Measurements from ENCODE around the gene ADGRG4. TPM values are rescaled to one million over a fixed set of nuclear protein-coding genes. Genes with fewer than 3 reads are reported as not detected.
"Not testable (repeated sequence)": the region's sequence is repeated elsewhere in the genome, so short reads cannot be mapped to it uniquely, and the experiment has no call there.

The ADGRG4 gene
- polyA plus RNA-seq, 1 donor from 2014 or later, result not detected

DNA sequence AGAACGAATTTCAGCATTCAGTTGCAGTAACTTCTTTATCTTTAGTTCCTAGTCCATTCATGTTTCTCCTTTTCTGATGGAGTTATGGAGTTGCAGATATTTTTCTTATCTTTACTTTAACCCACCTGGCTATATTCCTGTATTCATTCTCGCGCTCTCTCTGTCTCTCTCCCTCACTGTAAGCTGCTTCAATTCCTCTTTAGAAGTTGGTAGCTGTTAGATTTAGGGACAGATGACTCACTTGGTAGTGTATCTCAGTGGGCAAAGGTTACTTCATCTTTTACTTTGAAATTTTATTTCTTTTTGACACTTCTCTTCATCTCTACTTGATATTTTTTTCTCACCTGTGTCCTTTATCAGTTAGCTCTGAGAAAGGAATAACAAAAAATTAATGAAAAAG lies 137.4 kb downstream of the ADGRG4 start:
- H4K20me1 ChIP-seq (ENCODE audit: insufficient read depth), result no peaks in the 10 kb centered on the region
- H3K36me3 ChIP-seq (ENCODE audit: insufficient read depth, low read length), result no peaks in the 10 kb centered on the region
- no peak for TF ChIP-seq RAD21 (conservative IDR thresholded peaks at IDR 0.05)
- TF ChIP-seq, protein P1, sequence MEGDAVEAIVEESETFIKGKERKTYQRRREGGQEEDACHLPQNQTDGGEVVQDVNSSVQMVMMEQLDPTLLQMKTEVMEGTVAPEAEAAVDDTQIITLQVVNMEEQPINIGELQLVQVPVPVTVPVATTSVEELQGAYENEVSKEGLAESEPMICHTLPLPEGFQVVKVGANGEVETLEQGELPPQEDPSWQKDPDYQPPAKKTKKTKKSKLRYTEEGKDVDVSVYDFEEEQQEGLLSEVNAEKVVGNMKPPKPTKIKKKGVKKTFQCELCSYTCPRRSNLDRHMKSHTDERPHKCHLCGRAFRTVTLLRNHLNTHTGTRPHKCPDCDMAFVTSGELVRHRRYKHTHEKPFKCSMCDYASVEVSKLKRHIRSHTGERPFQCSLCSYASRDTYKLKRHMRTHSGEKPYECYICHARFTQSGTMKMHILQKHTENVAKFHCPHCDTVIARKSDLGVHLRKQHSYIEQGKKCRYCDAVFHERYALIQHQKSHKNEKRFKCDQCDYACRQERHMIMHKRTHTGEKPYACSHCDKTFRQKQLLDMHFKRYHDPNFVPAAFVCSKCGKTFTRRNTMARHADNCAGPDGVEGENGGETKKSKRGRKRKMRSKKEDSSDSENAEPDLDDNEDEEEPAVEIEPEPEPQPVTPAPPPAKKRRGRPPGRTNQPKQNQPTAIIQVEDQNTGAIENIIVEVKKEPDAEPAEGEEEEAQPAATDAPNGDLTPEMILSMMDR (IDR thresholded peaks at IDR 0.05; ENCODE audit: poor library complexity, severe bottlenecking), result no peak
- TF ChIP-seq SMC3 (conservative IDR thresholded peaks at IDR 0.05; ENCODE audit: poor library complexity), result no peak
- TF ChIP-seq MXI1 (conservative IDR thresholded peaks at IDR 0.05; ENCODE audit: poor library complexity, severe bottlenecking), result no peak
- no peak for TF ChIP-seq EZH2 (IDR thresholded peaks at IDR 0.05; ENCODE audit: borderline replicate concordance, insufficient read depth, low read length, poor library complexity, severe bottlenecking)
- no peak for TF ChIP-seq POLR2AphosphoS5 (IDR thresholded peaks at IDR 0.05)
- no peak for TF ChIP-seq EP300 (conservative IDR thresholded peaks at IDR 0.05; ENCODE audit: poor library complexity, severe bottlenecking)
- TF ChIP-seq, protein P2, sequence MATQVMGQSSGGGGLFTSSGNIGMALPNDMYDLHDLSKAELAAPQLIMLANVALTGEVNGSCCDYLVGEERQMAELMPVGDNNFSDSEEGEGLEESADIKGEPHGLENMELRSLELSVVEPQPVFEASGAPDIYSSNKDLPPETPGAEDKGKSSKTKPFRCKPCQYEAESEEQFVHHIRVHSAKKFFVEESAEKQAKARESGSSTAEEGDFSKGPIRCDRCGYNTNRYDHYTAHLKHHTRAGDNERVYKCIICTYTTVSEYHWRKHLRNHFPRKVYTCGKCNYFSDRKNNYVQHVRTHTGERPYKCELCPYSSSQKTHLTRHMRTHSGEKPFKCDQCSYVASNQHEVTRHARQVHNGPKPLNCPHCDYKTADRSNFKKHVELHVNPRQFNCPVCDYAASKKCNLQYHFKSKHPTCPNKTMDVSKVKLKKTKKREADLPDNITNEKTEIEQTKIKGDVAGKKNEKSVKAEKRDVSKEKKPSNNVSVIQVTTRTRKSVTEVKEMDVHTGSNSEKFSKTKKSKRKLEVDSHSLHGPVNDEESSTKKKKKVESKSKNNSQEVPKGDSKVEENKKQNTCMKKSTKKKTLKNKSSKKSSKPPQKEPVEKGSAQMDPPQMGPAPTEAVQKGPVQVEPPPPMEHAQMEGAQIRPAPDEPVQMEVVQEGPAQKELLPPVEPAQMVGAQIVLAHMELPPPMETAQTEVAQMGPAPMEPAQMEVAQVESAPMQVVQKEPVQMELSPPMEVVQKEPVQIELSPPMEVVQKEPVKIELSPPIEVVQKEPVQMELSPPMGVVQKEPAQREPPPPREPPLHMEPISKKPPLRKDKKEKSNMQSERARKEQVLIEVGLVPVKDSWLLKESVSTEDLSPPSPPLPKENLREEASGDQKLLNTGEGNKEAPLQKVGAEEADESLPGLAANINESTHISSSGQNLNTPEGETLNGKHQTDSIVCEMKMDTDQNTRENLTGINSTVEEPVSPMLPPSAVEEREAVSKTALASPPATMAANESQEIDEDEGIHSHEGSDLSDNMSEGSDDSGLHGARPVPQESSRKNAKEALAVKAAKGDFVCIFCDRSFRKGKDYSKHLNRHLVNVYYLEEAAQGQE (IDR thresholded peaks at IDR 0.05; ENCODE audit: borderline replicate concordance), result no peak
- TF ChIP-seq TAF1 (IDR thresholded peaks at IDR 0.05; ENCODE audit: low read depth), result no peak
- no peak overlapping the region for H2AFZ ChIP-seq (ENCODE audit: low read depth, low read length)
- H3K4me3 ChIP-seq (ENCODE audit: low read length), result no peak overlapping the region
- H3K9ac ChIP-seq (ENCODE audit: low read length), result no peak overlapping the region
- H3K27ac ChIP-seq (ENCODE audit: low read length), result no peak overlapping the region
- H3K9me2 ChIP-seq (ENCODE audit: insufficient read depth, low read length), result no peaks in the 10 kb centered on the region
- no peaks in the 10 kb centered on the region for H3K27me3 ChIP-seq (ENCODE audit: insufficient read depth, low read depth, low read length)
- H3F3A ChIP-seq (ENCODE audit: insufficient read depth, low read length, poor library complexity, severe bottlenecking), result no peaks in the 10 kb centered on the region
- H3K79me2 ChIP-seq (replicated peaks; ENCODE audit: insufficient read depth, low read length), result no peaks in the 10 kb centered on the region
- no peak overlapping the region for H3K4me2 ChIP-seq (ENCODE audit: low read length)
- H3K9me3 ChIP-seq (ENCODE audit: low read length), result no peaks in the 10 kb centered on the region

DNA sequence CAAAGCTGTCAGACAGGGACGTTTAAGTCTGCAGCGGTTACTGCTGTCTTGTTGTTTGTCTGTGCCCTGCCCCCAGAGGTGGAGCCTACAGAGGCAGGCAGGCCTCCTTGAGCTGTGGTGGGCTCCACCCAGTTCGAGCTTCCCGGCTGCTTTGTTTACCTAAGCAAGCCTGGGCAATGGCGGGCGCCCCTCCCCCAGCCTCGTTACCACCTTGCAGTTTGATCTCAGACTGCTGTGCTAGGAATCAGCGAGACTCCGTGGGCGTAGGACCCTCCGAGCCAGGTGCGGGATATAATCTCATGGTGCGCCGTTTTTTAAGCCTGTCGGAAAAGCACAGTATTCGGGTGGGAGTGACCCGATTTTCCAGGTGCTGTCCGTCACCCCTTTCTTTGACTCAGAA lies 144.9 kb downstream of the ADGRG4 start:
- H3K79me2 ChIP-seq (replicated peaks; ENCODE audit: insufficient read depth, low read length); H3F3A ChIP-seq (ENCODE audit: insufficient read depth, low read length, poor library complexity, severe bottlenecking); H3K4me2 ChIP-seq (ENCODE audit: low read length); H3K9me2 ChIP-seq (ENCODE audit: insufficient read depth, low read length); H2AFZ ChIP-seq (ENCODE audit: low read depth, low read length); H3K27me3 ChIP-seq (ENCODE audit: insufficient read depth, low read depth, low read length); H3K9me3 ChIP-seq (ENCODE audit: low read length); H4K20me1 ChIP-seq (ENCODE audit: insufficient read depth); H3K36me3 ChIP-seq (ENCODE audit: insufficient read depth, low read length); H3K4me3 ChIP-seq (ENCODE audit: low read length); H3K27ac ChIP-seq (ENCODE audit: low read length); H3K9ac ChIP-seq (ENCODE audit: low read length): not testable (repeated sequence)

- TF ChIP-seq RAD21 (conservative IDR thresholded peaks at IDR 0.05), result no peak
- TF ChIP-seq, protein P1 (IDR thresholded peaks at IDR 0.05; ENCODE audit: poor library complexity, severe bottlenecking), result no peak
- TF ChIP-seq EP300 (conservative IDR thresholded peaks at IDR 0.05; ENCODE audit: poor library complexity, severe bottlenecking), result no peak
- TF ChIP-seq POLR2AphosphoS5 (IDR thresholded peaks at IDR 0.05), result no peak
- TF ChIP-seq SMC3 (conservative IDR thresholded peaks at IDR 0.05; ENCODE audit: poor library complexity), result no peak
- TF ChIP-seq MXI1 (conservative IDR thresholded peaks at IDR 0.05; ENCODE audit: poor library complexity, severe bottlenecking), result no peak
- TF ChIP-seq, protein P2 (IDR thresholded peaks at IDR 0.05; ENCODE audit: borderline replicate concordance), result no peak
- no peak for TF ChIP-seq EZH2 (IDR thresholded peaks at IDR 0.05; ENCODE audit: borderline replicate concordance, insufficient read depth, low read length, poor library complexity, severe bottlenecking)
- TF ChIP-seq TAF1 (IDR thresholded peaks at IDR 0.05; ENCODE audit: low read depth), result no peak
- no peaks in the 10 kb centered on the region for H3K9me2 ChIP-seq (ENCODE audit: insufficient read depth, low read length)
Observed at GRCh38 chrX:136446208-136446607, 145.4 kb downstream of the ADGRG4 start.

More at GRCh38 chrX:136446208-136446607, 145.4 kb downstream of the ADGRG4 start:
- no peak overlapping the region for H2AFZ ChIP-seq (ENCODE audit: low read depth, low read length)
- no peaks in the 10 kb centered on the region for H3K9me3 ChIP-seq (ENCODE audit: low read length)
- no peak overlapping the region for H3K4me2 ChIP-seq (ENCODE audit: low read length)
- H3F3A ChIP-seq (ENCODE audit: insufficient read depth, low read length, poor library complexity, severe bottlenecking), result no peaks in the 10 kb centered on the region
- no peaks in the 10 kb centered on the region for H3K36me3 ChIP-seq (ENCODE audit: insufficient read depth, low read length)
- H3K79me2 ChIP-seq (replicated peaks; ENCODE audit: insufficient read depth, low read length), result no peaks in the 10 kb centered on the region
- H4K20me1 ChIP-seq (ENCODE audit: insufficient read depth), result no peaks in the 10 kb centered on the region
- no peak overlapping the region for H3K4me3 ChIP-seq (ENCODE audit: low read length)
- no peak overlapping the region for H3K9ac ChIP-seq (ENCODE audit: low read length)
- no peak overlapping the region for H3K27ac ChIP-seq (ENCODE audit: low read length)
- no peaks in the 10 kb centered on the region for H3K27me3 ChIP-seq (ENCODE audit: insufficient read depth, low read depth, low read length)
